GM19351 (cell line): ENCODE results near the gene THAP10.
"Not testable (repeated sequence)": the region's sequence is repeated elsewhere in the genome, so short reads cannot be mapped to it uniquely, and the experiment has no call there.

Experiments
- ATAC-seq: cut with Tn5 transposase; IDR thresholded peaks from one replicate; pipeline ENCODE4 v1.9.1; 2021; ENCODE audit warnings: mild to moderate bottlenecking, moderate library complexity; ENCODE audit not compliant: unreplicated experiment

THAP10 gene

GRCh38 chr15:70892002-70892911 lies at the start of gene THAP10, which contains the start of gene LRRC49:
TSS of gene THAP10 (minus strand) at chr15:70892433. CDS start at chr15:70892272, 161 bp downstream.
TSS of gene LRRC49 (plus strand) at chr15:70892826. CDS start at chr15:70892895, 69 bp downstream.
- peak; percentile 81 for ATAC-seq

GRCh38 chr15:70936326-70936725 lies 44.1 kb upstream of the THAP10 start:
- no peak for ATAC-seq

- ATAC-seq: no peak
Measured at GRCh38 chr15:70935631-70936030, 43.4 kb upstream of the THAP10 start.

GRCh38 chr15:70933411-70933810 lies 41.2 kb upstream of the THAP10 start:
- no peak for ATAC-seq

- ATAC-seq: no peak
Measured at GRCh38 chr15:70932397-70932796, 40.2 kb upstream of the THAP10 start.

- no peak for ATAC-seq
Measured at GRCh38 chr15:70931821-70932220, 39.6 kb upstream of the THAP10 start.

GRCh38 chr15:70926914-70927313 lies 34.7 kb upstream of the THAP10 start:
- ATAC-seq: not testable (repeated sequence)

GRCh38 chr15:70923311-70924080 lies 31.3 kb upstream of the THAP10 start:
- ATAC-seq: no peak

GRCh38 chr15:70922119-70922518 lies 29.9 kb upstream of the THAP10 start:
- no peak for ATAC-seq

- ATAC-seq: no peak
Measured at GRCh38 chr15:70920981-70921696, 28.9 kb upstream of the THAP10 start.

GRCh38 chr15:70917955-70918354 lies 25.7 kb upstream of the THAP10 start:
- ATAC-seq: no peak

GRCh38 chr15:70916531-70916930 lies 24.3 kb upstream of the THAP10 start:
- ATAC-seq: no peak

GRCh38 chr15:70912187-70912586 lies 20.0 kb upstream of the THAP10 start:
- no peak for ATAC-seq

GRCh38 chr15:70910958-70911357 lies 18.7 kb upstream of the THAP10 start:
- no peak for ATAC-seq

GRCh38 chr15:70907784-70908471 lies 15.7 kb upstream of the THAP10 start:
- ATAC-seq: no peak

- ATAC-seq: no peak
Measured at GRCh38 chr15:70906842-70907241, 14.6 kb upstream of the THAP10 start.

- no peak for ATAC-seq
Measured at GRCh38 chr15:70902107-70902506, 9.9 kb upstream of the THAP10 start.

- peak; percentile 21 for ATAC-seq
Measured at GRCh38 chr15:70892912-70893560, 803 bp upstream of the THAP10 start.

- ATAC-seq: no peak
Measured at GRCh38 chr15:70882361-70882760, 9.9 kb downstream of the THAP10 start.

GRCh38 chr15:70880781-70881180 lies 11.5 kb downstream of the THAP10 start:
- ATAC-seq: no peak
